HepG2 (cell line): ENCODE results near the gene TMEM80. TPM values are rescaled to one million over a fixed set of nuclear protein-coding genes. Genes with fewer than 3 reads are reported as not detected.
A peak's percentile ranks its signal among the peaks of the same experiment; 100 is the strongest.

ENCODE experiments used
- FIP1L1 ChIP-seq: fragments of 200-400 bp; formaldehyde crosslinking; IDR thresholded peaks from 2 replicates; pipeline ENCODE4 v1.6.1; 2018; ENCODE audit warnings: low read depth, mild to moderate bottlenecking, low read length, moderate library complexity, borderline replicate concordance; ENCODE audit not compliant: insufficient read depth
- HOMEZ ChIP-seq: IDR thresholded peaks from 2 replicates; pipeline ENCODE4 v1.6.1; 2016; ENCODE audit warnings: low read depth
- HOXA3 ChIP-seq: sonication (generic); formaldehyde crosslinking; IDR thresholded peaks from 2 replicates; pipeline ENCODE4 v1.5.0; 2020; ENCODE audit warnings: missing genetic modification reagents
- KDM3A ChIP-seq: IDR thresholded peaks from 2 replicates; pipeline ENCODE4 v1.6.1; 2018; ENCODE audit warnings: low read depth, missing compliant biosample characterization
- KLF11 ChIP-seq: IDR thresholded peaks from 2 replicates; pipeline ENCODE4 v1.6.1; 2016; ENCODE audit warnings: missing compliant biosample characterization
- MEIS1 ChIP-seq: sonication (generic); formaldehyde crosslinking; IDR thresholded peaks from 2 replicates; pipeline ENCODE4 v1.9.0; 2021; ENCODE audit warnings: mild to moderate bottlenecking, missing genetic modification reagents, moderate library complexity, borderline replicate concordance
- NFRKB ChIP-seq: fragments of 450-650 bp; IDR thresholded peaks from 2 replicates; pipeline ENCODE4 v1.6.1; 2017
- NR3C1 ChIP-seq: sonication (generic); formaldehyde crosslinking; IDR thresholded peaks from 2 replicates; pipeline ENCODE4 v1.4.0; 2020; ENCODE audit warnings: missing genetic modification reagents
- SOX13 ChIP-seq, 3 experiments: fragments of 450-650 bp in 1 of 3; sonication (generic) in 1 of 3; formaldehyde crosslinking in 1 of 3; IDR thresholded peaks in 2 of 3; conservative IDR thresholded peaks in 1 of 3; 2 replicates each; pipeline versions ENCODE4 v1.5.0 to v1.6.1; 2016 to 2020; ENCODE audit warnings: antibody characterized with exemption in 1 of 3, mild to moderate bottlenecking in 1 of 3, missing compliant biosample characterization in 1 of 3, missing genetic modification reagents in 1 of 3, moderate library complexity in 1 of 3
- SPEN ChIP-seq: sonication (generic); formaldehyde crosslinking; IDR thresholded peaks from 2 replicates; pipeline ENCODE4 v1.5.1; 2020; ENCODE audit warnings: low read depth, mild to moderate bottlenecking, missing genetic modification reagents
- SRSF4 ChIP-seq: fragments of 200-400 bp; formaldehyde crosslinking; IDR thresholded peaks from one replicate; pipeline ENCODE4 v1.6.1; 2018; ENCODE audit warnings: mild to moderate bottlenecking, low read depth, low read length, moderate library complexity; ENCODE audit not compliant: poor library complexity, severe bottlenecking
- SSRP1 ChIP-seq: IDR thresholded peaks from 2 replicates; pipeline ENCODE4 v1.6.1; 2016; ENCODE audit warnings: control low read depth
- TAF1 ChIP-seq: sonication (generic); formaldehyde crosslinking; IDR thresholded peaks from 2 replicates; pipeline ENCODE4 v1.4.0; 2020; ENCODE audit warnings: missing genetic modification reagents
- TAF15 ChIP-seq: fragments of 200-400 bp; formaldehyde crosslinking; IDR thresholded peaks from one replicate; pipeline ENCODE4 v1.6.1; 2018; ENCODE audit warnings: mild to moderate bottlenecking, low read depth, low read length; ENCODE audit not compliant: poor library complexity, severe bottlenecking
- TCF7 ChIP-seq: sonication (generic); IDR thresholded peaks from 2 replicates; pipeline ENCODE4 v1.6.1; 2016; ENCODE audit warnings: antibody characterized with exemption, low read depth
- ZBTB38 ChIP-seq: sonication (generic); formaldehyde crosslinking; IDR thresholded peaks from 2 replicates; pipeline ENCODE4 v1.5.1; 2020; ENCODE audit warnings: mild to moderate bottlenecking, missing genetic modification reagents
- ZNF335 ChIP-seq: sonication (generic); formaldehyde crosslinking; IDR thresholded peaks from 2 replicates; pipeline ENCODE4 v1.4.0; 2020; ENCODE audit warnings: missing genetic modification reagents
- ZNF589 ChIP-seq: sonication (generic); formaldehyde crosslinking; conservative IDR thresholded peaks from 2 replicates; pipeline ENCODE4 v1.8.0; 2022; ENCODE audit warnings: mild to moderate bottlenecking, moderate library complexity, missing genetic modification reagents
- ZNF746 ChIP-seq: sonication (generic); formaldehyde crosslinking; IDR thresholded peaks from 2 replicates; pipeline ENCODE4 v1.8.0; 2022; ENCODE audit warnings: mild to moderate bottlenecking, missing genetic modification reagents
- ZNF749 ChIP-seq: sonication (generic); formaldehyde crosslinking; IDR thresholded peaks from 2 replicates; pipeline ENCODE4 v1.8.0; 2022; ENCODE audit warnings: mild to moderate bottlenecking, missing genetic modification reagents, moderate library complexity, borderline replicate concordance
- polyA plus RNA-seq, 8 experiments: library from polyadenylated mRNA; depleted of rRNA in 3 of 8; stranded (reverse) in 7 of 8; unstranded in 1 of 8; fragments of >200 nt; fragmentation: Illumina TruSeq in 4 of 8; extraction: Trizol in 4 of 8; gene quantifications; 2 replicates each; pipeline versions ENCODE4 v1.2.1 to v1.2.3, GENCODE V29; 2011 to 2016; ENCODE audit warnings: low read depth in 4 of 8, missing spikeins in 1 of 8, mixed read lengths in 1 of 8; ENCODE audit not compliant: insufficient read depth in 1 of 8
- total RNA-seq, 5 experiments: library from RNA; depleted of rRNA; stranded (reverse); fragments of >200 nt; fragmentation: Illumina TruSeq; extraction: Trizol; gene quantifications; 2 replicates each; pipeline ENCODE4 v1.2.3, GENCODE V29; 2016; ENCODE audit warnings: low read depth in 1 of 5
- TF ChIP-seq, protein P1 (sequence below): IDR thresholded peaks from 2 replicates; pipeline ENCODE4 v1.4.0; 2020; ENCODE audit warnings: mild to moderate bottlenecking, missing genetic modification reagents

Gene TMEM80
- total and polyA plus RNA-seq, 2 of the 13 experiments (the other 11 are each of a cell fraction or from before 2014, with no cell fraction given) = 5.6 to 17.1 TPM

DNA sequence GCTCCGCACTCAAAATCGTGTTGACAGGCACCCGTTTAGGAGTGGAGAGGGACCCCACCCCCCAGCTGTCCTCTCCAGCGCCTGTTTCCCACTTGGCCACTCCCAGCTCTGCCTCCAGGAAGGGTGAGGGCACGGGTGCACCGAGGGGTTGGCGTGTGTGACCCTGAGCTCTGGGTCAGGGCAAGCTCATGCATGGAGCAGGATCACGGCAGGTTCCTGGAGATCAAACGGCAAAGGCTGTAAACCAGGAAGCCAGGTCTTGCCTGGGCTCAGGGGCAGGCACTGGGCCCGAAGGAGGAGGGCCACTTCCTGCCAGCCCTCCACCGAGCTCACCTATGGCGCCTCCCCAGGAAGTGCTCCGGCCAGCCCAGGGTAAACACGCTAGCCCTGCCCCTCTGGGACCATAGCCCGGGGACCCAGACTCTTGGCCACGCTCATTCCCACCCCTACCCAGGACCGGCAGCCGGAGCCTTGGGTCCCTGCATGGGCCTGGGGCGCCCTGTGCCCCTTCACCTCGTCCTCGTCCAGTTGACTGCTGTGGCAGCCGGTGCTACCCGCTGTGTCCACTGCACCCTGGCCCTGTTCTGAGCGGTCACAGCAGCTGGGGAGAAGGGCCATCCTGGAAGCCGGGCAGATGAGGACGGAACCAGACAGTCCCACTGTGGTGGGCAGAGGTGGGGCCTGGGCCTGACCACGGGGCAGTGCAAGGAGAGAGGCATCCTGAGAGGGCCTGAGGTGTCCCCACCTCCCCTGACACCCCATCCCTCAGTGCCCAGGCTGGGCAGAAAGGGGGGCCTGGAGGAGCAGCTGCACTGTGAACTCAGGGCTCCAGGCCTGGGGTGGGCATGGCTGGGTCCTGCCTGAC lies 9.4 kb downstream of the TMEM80 start (continued):
- TF ChIP-seq, protein P1, sequence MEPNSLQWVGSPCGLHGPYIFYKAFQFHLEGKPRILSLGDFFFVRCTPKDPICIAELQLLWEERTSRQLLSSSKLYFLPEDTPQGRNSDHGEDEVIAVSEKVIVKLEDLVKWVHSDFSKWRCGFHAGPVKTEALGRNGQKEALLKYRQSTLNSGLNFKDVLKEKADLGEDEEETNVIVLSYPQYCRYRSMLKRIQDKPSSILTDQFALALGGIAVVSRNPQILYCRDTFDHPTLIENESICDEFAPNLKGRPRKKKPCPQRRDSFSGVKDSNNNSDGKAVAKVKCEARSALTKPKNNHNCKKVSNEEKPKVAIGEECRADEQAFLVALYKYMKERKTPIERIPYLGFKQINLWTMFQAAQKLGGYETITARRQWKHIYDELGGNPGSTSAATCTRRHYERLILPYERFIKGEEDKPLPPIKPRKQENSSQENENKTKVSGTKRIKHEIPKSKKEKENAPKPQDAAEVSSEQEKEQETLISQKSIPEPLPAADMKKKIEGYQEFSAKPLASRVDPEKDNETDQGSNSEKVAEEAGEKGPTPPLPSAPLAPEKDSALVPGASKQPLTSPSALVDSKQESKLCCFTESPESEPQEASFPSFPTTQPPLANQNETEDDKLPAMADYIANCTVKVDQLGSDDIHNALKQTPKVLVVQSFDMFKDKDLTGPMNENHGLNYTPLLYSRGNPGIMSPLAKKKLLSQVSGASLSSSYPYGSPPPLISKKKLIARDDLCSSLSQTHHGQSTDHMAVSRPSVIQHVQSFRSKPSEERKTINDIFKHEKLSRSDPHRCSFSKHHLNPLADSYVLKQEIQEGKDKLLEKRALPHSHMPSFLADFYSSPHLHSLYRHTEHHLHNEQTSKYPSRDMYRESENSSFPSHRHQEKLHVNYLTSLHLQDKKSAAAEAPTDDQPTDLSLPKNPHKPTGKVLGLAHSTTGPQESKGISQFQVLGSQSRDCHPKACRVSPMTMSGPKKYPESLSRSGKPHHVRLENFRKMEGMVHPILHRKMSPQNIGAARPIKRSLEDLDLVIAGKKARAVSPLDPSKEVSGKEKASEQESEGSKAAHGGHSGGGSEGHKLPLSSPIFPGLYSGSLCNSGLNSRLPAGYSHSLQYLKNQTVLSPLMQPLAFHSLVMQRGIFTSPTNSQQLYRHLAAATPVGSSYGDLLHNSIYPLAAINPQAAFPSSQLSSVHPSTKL (CRISPR knock-in tag) = peak; percentile 86
- TF ChIP-seq NFRKB (no peak), KLF11 (CRISPR knock-in tag) (0 out of 2 replicates have a peak, but pooled peaks have one; percentile 67), TCF7 (peak; percentile 83; the same call in 1 of the 2 replicates), TAF15 (no peak), TAF1 (CRISPR knock-in tag) (peak; percentile 85), SSRP1 (peak; percentile 74; the same call in 1 of the 2 replicates), ZNF589 (peak; percentile 44; the same call in 1 of the 2 replicates), HOXA3 (CRISPR knock-in tag) (peak; percentile 88), SPEN (CRISPR knock-in tag) (peak; percentile 98), MEIS1 (CRISPR knock-in tag) (peak; percentile 69; the same call in 1 of the 2 replicates), SRSF4 (no peak), SOX13 (IDR thresholded peaks at IDR 0.05) (no peak), SOX13 (CRISPR knock-in tag; conservative IDR thresholded peaks at IDR 0.05 in 1 of 2, IDR thresholded peaks at IDR 0.05 in 1 of 2) (peak in 1 of 2 experiments; percentile 70; a peak in 2 of 4 replicates), KDM3A (CRISPR knock-in tag) (no peak), ZNF749 (peak; percentile 48; the same call in 1 of the 2 replicates), FIP1L1 (peak; percentile 51; the same call in 1 of the 2 replicates), HOMEZ (CRISPR knock-in tag) (peak; percentile 74; the same call in 1 of the 2 replicates), ZNF335 (CRISPR knock-in tag) (peak; percentile 96), NR3C1 (CRISPR knock-in tag) (no peak), ZBTB38 (CRISPR knock-in tag) (peak; percentile 13; the same call in 1 of the 2 replicates), ZNF746 (CRISPR knock-in tag) (peak; percentile 99)
